Stimulated activated CD4-positive, alpha-beta T cell treated with anti-CD3 and anti-CD28 coated beads, Interleukin-4, amount 100 ng/mL, for 24 hours (primary cell): ENCODE results near the gene SGK1.
"Not testable (repeated sequence)": the region's sequence is repeated elsewhere in the genome, so short reads cannot be mapped to it uniquely, and the experiment has no call there.

Source experiments
- DNase-seq: peaks from one replicate; pipeline ENCODE4 v3.0.0-alpha.2; 2020

SGK1 gene

GRCh38 chr6:134217105-134217797 is 100.7 kb downstream of the SGK1 start:
- no peak for DNase-seq

GRCh38 chr6:134216301-134217010 is 101.5 kb downstream of the SGK1 start:
- DNase-seq: no peak

GRCh38 chr6:134213410-134213809 is 104.5 kb downstream of the SGK1 start:
- not testable (repeated sequence) for DNase-seq

- DNase-seq: no peak
Measured at GRCh38 chr6:134211297-134211696, 106.6 kb downstream of the SGK1 start.

- no peak for DNase-seq
Measured at GRCh38 chr6:134207421-134207820, 110.5 kb downstream of the SGK1 start.

- DNase-seq: no peak
Measured at GRCh38 chr6:134205366-134205765, 112.5 kb downstream of the SGK1 start.

GRCh38 chr6:134204759-134205158 is 113.2 kb downstream of the SGK1 start:
- DNase-seq: not testable (repeated sequence)

- DNase-seq: no peak
Measured at GRCh38 chr6:134204031-134204430, 113.9 kb downstream of the SGK1 start.

GRCh38 chr6:134201716-134202115 is 116.2 kb downstream of the SGK1 start:
- DNase-seq: no peak

GRCh38 chr6:134199848-134200606 is 117.9 kb downstream of the SGK1 start:
- no peak for DNase-seq

- no peak for DNase-seq
Measured at GRCh38 chr6:134198093-134198492, 119.8 kb downstream of the SGK1 start.

- DNase-seq: not testable (repeated sequence)
Measured at GRCh38 chr6:134197685-134198084, 120.2 kb downstream of the SGK1 start.

GRCh38 chr6:134196568-134197193 is 121.2 kb downstream of the SGK1 start:
- DNase-seq: no peak

GRCh38 chr6:134195985-134196384 is 121.9 kb downstream of the SGK1 start:
- DNase-seq: no peak

GRCh38 chr6:134195164-134195906 is 122.6 kb downstream of the SGK1 start:
- DNase-seq: no peak

GRCh38 chr6:134193536-134194498 is 124.1 kb downstream of the SGK1 start:
- no peak for DNase-seq

- not testable (repeated sequence) for DNase-seq
Measured at GRCh38 chr6:134192609-134193008, 125.3 kb downstream of the SGK1 start.

- no peak for DNase-seq
Measured at GRCh38 chr6:134190883-134191282, 127.0 kb downstream of the SGK1 start.

- DNase-seq: no peak
Measured at GRCh38 chr6:134187751-134188150, 130.2 kb downstream of the SGK1 start.

- no peak for DNase-seq
Measured at GRCh38 chr6:134187154-134187553, 130.8 kb downstream of the SGK1 start.

- no peak for DNase-seq
Measured at GRCh38 chr6:134186355-134186754, 131.6 kb downstream of the SGK1 start.
